GM12892 (cell line): ENCODE data around the gene AK8.

Experiments
- DNase-seq: peaks from one replicate; pipeline ENCODE4 v3.0.0; 2011; ENCODE audit not compliant: insufficient read length
- FAIRE-seq: peaks from 2 replicates; lab custom pipeline; 2011; peaks lifted over from hg19 to GRCh38; lab: Jason Lieb, UNC
- POLR2A ChIP-seq: IDR thresholded peaks from 2 replicates; pipeline ENCODE4 v1.6.1; 2011; ENCODE audit warnings: low read depth, low read length, control low read depth
- POLR2AphosphoS5 ChIP-seq: IDR thresholded peaks from 2 replicates; pipeline ENCODE4 v1.6.1; 2011; ENCODE audit warnings: low read depth, low read length, control low read depth
- TAF1 ChIP-seq: IDR thresholded peaks from 2 replicates; pipeline ENCODE4 v1.6.1; 2011; ENCODE audit warnings: low read depth, mild to moderate bottlenecking, control low read depth, low read length, borderline replicate concordance

Gene AK8

DNA sequence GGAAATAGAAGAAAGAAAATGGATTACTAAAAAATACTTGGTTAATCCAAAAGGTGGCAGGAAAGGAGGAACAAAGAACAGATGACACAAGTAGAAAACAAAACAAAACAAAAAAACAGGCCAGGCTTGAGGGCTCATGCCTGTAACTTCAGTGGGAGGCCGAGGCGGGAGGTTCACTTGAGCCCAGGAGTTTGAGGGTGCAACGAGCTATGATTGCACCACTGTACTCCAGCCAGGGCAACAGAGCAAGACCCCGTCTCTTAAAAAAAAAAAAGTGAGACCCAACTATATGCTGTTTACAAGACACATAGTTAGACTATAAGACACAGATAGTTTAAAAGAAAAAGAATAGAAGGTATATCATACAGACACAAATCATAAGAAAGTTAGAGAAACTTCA, 59.5 kb downstream of the AK8 start:
- TF ChIP-seq POLR2AphosphoS5: no peak
- TF ChIP-seq TAF1: no peak
- no peak for TF ChIP-seq POLR2A
- FAIRE-seq (no peak), DNase-seq (no peak)

DNA sequence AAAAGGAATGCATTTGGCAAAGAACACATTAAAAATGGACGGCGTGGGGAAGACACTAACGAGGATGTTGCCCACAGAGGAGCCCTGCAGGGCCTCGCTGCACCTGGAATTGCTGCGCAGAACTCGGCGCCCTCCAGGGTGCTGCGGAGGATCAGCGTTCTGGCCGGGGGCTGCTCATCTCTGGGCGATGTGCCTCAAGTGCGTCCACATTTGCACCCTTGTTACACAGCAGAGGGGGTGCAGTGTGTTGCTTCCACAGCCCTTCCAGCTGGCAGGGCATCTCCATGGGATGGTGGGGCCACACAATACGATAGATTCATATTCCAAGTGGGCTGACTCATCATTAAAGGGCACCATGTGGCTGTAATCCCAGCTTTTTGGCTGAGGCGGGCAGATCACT, 63.1 kb downstream of the AK8 start:
- FAIRE-seq: no peak
- no peak for TF ChIP-seq TAF1
- TF ChIP-seq POLR2AphosphoS5: no peak
- TF ChIP-seq POLR2A: no peak
- DNase-seq: no peak

DNA sequence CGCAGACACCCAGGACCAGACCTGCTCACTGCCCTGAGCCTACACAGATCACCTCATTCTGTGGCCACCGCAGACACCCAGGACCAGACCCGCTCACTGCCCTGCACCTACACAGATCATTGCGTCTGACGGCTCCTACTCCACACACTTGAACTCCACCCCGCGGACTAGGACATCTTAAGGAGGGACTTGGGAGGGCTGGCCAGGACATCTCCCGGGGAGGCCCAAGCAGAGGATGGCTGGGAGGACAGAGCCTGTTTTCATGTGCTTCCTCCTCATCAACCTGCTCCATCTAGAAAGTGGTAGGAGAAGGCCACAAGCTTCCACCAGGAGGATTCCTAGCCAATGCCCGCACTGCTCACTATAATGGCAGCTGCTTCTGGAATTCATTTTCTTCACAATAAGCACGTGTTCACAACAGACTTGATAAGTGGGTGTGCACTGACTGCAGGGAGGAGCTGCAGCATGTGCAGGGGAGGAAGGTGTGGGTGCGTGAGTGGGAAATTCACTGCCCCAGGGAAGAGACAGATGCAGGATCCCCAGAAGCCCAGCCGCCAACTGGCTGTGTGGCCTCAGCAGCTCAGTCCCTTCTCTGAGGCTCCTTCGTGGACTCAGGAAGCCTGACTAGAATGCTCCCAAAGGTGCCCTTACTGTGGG, 64.8 kb downstream of the AK8 start:
- DNase-seq (no peak), FAIRE-seq (no peak)
- no peak for TF ChIP-seq POLR2AphosphoS5
- no peak for TF ChIP-seq TAF1
- TF ChIP-seq POLR2A: no peak

DNA sequence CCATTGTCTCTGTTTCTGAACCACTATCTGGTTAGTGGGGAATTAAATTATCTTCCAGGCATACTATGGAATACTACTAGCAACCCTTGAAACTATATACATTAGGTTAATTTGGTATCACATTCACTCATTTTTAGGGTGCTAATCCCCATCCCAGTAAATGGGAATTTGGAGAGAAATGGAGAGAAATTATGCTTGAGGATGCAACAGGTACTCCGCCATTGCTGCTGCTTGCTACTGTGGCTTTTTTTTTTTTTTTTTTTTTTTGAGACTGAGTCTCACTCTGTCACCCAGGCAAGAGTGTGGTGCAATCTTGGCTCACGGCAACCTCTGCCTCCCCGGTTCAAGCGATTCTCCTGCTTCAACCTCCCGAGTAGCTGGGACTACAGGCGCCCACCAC, 66.1 kb downstream of the AK8 start:
- FAIRE-seq: no peak
- TF ChIP-seq POLR2A (no peak), TAF1 (no peak), POLR2AphosphoS5 (no peak)
- DNase-seq: no peak

DNA sequence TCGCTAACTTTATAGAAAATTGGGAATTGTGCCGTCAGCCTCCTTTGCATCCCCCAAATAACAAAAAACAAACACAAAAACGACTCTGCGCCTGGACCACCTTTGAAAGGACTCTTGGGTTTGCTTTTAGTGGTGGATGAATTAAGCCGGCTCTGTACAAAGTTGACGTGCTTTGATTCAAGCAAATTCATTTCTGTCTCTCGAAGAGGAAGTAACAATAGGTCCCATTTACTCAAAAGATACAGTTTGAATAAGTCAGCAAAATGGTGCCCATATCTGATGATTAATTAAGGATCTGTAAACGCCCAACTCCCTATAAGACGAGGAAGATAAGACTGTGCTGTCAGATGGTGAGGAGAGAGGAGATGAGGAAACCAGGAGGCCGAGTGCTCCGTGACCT, 67.8 kb downstream of the AK8 start:
- no peak for FAIRE-seq
- DNase-seq: no peak
- TF ChIP-seq TAF1: no peak
- TF ChIP-seq POLR2AphosphoS5: no peak
- no peak for TF ChIP-seq POLR2A

DNA sequence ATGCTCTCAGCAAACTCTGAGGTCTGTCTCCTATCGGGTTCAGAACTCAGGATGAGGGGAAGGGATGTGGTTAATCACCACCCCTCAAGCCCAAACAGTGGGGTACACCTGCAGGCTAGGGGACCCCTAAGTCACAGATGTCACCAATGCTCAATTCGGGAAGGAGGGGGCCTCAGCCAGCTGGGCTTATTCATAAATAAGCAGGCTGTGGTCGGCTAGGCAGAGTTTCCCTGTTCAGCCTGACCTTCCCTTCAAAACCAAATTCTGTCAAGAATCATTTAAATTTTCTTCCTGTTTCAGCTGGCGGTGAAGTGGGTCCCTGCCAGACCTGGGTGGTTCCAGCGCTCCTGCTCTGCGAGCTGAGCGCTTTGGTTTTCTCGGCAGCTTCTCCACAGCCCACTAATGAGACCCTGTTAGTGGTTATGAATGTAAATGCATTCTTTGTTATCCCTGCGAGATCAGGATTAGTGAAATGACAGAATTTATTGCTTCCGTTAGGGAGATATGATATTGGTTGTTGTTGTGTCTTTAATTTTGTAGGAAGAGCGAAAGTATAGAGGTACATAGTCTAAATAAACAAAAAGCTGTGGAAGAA, 68.3 kb downstream of the AK8 start:
- no peak for DNase-seq
- no peak for FAIRE-seq
- TF ChIP-seq POLR2A: no peak
- TF ChIP-seq TAF1: no peak
- no peak for TF ChIP-seq POLR2AphosphoS5

DNA sequence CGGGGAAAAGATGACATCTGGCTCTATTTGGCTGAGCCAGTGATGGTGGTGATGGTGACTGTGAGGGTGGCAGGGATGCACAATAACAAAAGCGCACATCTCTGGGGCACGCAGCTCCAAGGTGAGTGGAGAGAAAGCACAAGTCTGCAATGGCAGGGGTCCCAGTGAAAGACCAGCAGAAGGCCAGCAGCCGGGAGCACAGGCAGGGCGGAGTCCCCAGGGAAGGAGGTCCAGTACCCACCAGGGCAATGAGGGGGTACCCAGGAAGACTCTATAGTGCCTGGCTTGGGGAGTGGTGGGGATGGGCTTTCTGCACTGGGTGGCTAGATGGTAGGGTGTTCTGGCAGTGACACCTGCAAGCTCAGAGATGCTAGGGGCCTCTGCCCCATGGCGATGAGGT, 69.4 kb downstream of the AK8 start:
- TF ChIP-seq POLR2A (no peak), TAF1 (no peak), POLR2AphosphoS5 (no peak)

DNA sequence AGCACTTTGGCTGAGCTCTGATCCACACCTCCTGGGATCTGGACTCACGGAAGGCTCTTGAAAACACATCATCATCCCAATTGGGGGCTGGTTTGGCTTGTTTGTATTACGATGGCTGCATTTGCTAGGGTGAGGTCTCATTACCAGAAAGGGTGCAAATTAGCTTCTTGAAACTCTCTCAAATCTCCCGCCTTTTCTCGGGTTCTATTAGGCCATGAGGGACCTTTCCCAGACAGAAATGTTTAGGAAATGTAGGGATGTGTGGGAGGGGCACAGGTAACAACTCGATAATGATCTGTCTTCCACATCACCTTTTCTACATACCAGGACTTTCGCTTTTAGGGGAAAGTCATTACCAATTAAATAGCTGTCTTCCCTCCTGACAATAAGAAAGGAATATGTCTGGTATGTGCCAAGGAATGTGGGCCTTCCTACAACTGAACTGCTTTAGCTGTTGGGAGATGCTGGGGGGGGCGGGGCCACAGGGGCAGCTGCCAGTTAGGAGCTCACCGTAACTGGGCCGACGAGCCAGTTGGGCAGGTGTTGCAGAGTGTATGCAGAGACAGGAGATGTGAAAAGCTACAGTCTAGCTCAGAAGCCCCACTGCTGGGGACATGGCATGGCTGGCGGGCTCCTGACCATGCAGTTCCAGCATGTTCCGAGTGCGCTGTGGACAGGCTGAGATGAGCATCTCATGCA, 71.2 kb downstream of the AK8 start:
- DNase-seq (no peak), FAIRE-seq (no peak)
- TF ChIP-seq POLR2A (no peak), POLR2AphosphoS5 (no peak), TAF1 (no peak)

More for the DNA sequence above, 69.4 kb downstream of the AK8 start:
- FAIRE-seq: no peak
- no peak for DNase-seq

DNA sequence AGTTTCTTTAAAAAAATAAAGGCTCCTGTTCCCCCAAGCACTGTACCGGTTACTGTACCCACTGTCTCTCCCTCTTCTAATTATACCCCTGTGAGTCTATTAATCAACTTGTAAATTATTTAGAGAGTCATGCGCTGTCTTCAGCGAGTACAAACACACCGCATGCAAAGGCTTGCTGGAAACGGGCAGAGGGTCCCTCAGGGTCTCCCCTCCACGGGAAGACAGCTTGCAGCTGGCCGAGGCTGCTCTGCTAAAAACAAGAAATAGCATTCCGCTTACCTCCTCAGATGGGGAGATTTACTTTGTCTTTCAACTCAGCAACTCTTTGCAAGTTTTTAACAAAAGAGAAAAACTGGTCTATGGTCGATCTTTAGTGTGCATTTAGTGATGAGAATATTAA, 71.8 kb downstream of the AK8 start:
- no peak for FAIRE-seq
- TF ChIP-seq TAF1 (no peak), POLR2A (no peak), POLR2AphosphoS5 (no peak)
- DNase-seq: no peak

DNA sequence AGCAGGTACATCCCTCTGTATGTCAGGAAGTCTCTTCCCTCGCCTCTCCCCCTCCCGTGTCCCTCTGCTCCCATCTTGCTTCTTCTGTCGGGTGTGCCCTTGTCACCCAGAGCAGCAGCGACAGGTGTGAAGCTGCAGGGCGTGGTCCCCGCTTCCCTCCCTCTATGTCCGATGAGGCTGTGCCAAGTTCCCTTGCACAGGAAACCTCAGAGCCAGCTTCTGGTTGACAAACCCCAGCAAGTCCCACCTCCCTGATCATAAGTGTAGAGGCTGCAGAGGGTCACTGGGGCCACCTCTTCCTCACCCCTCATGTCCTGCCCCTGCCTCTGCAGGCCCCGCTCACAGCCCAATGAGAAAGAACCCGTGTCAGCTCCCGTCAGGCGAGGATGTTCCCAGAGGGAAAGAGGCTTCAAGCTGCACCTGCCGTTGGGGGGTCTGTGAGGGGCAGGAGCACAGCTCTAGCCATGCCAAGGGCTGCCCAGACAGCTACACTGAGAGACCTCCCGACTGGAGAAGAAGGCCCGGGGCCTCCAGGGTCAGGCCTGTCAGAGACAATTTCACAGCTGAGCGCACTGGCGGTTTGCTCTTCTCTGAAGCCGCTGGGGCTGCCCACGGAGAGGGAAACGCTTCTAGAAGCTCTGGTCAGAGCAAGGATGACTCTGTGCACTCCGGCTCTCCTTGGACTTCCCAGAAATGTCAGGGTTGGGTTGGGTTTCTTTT, 73.3 kb downstream of the AK8 start:
- FAIRE-seq (no peak), DNase-seq (no peak)
- TF ChIP-seq POLR2A (no peak), POLR2AphosphoS5 (no peak), TAF1 (no peak)

DNA sequence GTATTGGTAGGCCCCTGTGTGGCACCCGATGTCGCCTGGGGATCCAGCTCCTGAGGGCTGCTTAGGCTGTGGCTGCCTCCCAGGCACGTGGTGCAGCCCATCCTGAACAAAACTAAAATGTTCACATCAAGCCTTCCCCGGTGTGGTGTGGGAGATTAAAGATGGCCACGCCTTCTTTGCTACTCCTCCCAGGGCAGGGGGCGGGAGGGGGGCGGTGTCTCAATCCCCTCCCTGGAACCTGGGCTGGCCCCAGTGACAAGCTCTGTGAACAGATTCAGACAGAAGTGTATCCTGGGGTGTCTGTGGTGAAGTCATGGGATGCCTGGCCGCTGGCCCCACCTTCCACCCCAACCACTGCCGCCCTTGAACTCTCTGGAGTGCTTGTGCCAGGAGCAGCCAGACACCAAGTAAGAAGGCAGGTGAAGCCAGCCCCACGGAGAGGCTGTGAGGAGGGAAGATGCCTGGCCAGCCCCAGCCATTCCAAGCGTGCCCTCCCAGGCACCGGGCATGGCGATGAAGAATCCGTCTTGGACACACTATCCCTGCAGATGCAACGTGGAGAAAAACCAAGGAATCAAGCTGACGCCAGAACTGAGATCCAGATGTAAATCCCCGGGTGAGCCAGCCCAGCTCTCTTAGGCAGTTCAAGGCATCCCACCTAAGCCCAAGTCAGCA, 75.8 kb downstream of the AK8 start:
- DNase-seq (no peak), FAIRE-seq (no peak)
- no peak for TF ChIP-seq POLR2A
- TF ChIP-seq POLR2AphosphoS5: no peak
- no peak for TF ChIP-seq TAF1
